Ishikawa (cell line): ENCODE results near the gene PBX1.

ENCODE experiments used
- CEBPB ChIP-seq: IDR thresholded peaks from 2 replicates; pipeline ENCODE4 v1.6.1; 2012
- CREB1 ChIP-seq: IDR thresholded peaks from 2 replicates; pipeline ENCODE4 v1.6.1; 2012; ENCODE audit warnings: low read depth
- EGR1 ChIP-seq: IDR thresholded peaks from 2 replicates; pipeline ENCODE4 v1.6.1; 2012
- EP300 ChIP-seq: IDR thresholded peaks from 2 replicates; pipeline ENCODE4 v1.6.1; 2012; ENCODE audit warnings: borderline replicate concordance
- FOXM1 ChIP-seq: IDR thresholded peaks from 2 replicates; pipeline ENCODE4 v1.6.1; 2012; ENCODE audit warnings: low read depth, borderline replicate concordance
- MAX ChIP-seq: IDR thresholded peaks from 2 replicates; pipeline ENCODE4 v1.6.1; 2012
- NFIC ChIP-seq: IDR thresholded peaks from 2 replicates; pipeline ENCODE4 v1.6.1; 2012
- RAD21 ChIP-seq: IDR thresholded peaks from 2 replicates; pipeline ENCODE4 v1.6.1; 2012; ENCODE audit warnings: low read depth
- REST ChIP-seq: IDR thresholded peaks from 2 replicates; pipeline ENCODE4 v1.6.1; 2012; ENCODE audit warnings: low read depth, mild to moderate bottlenecking
- TAF1 ChIP-seq: IDR thresholded peaks from 2 replicates; pipeline ENCODE4 v1.6.1; 2012; ENCODE audit warnings: low read depth, mild to moderate bottlenecking
- TCF12 ChIP-seq: IDR thresholded peaks from 2 replicates; pipeline ENCODE4 v1.6.1; 2012; ENCODE audit warnings: low read depth
- TEAD4 ChIP-seq: IDR thresholded peaks from 2 replicates; pipeline ENCODE4 v1.6.1; 2012
- YY1 ChIP-seq: IDR thresholded peaks from 2 replicates; pipeline ENCODE4 v1.6.1; 2012; ENCODE audit warnings: low read depth
- ZBTB7A ChIP-seq: IDR thresholded peaks from 2 replicates; pipeline ENCODE4 v1.6.1; 2012; ENCODE audit warnings: low read depth
- TF ChIP-seq, protein P1 (sequence below): IDR thresholded peaks from 2 replicates; pipeline ENCODE4 v1.6.1; 2012

Gene PBX1

GRCh38 chr1:164595212-164595611, 36.2 kb downstream of the PBX1 start:
- TF ChIP-seq CREB1 (no peak), FOXM1 (no peak), TEAD4 (no peak), ZBTB7A (no peak), EP300 (no peak)

- TF ChIP-seq CREB1 (no peak), YY1 (no peak), ZBTB7A (no peak), MAX (no peak), RAD21 (no peak), FOXM1 (no peak)
- TF ChIP-seq, protein P1, sequence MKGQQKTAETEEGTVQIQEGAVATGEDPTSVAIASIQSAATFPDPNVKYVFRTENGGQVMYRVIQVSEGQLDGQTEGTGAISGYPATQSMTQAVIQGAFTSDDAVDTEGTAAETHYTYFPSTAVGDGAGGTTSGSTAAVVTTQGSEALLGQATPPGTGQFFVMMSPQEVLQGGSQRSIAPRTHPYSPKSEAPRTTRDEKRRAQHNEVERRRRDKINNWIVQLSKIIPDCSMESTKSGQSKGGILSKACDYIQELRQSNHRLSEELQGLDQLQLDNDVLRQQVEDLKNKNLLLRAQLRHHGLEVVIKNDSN: no peak
Measured at GRCh38 chr1:164596172-164596571, 37.2 kb downstream of the PBX1 start.

DNA sequence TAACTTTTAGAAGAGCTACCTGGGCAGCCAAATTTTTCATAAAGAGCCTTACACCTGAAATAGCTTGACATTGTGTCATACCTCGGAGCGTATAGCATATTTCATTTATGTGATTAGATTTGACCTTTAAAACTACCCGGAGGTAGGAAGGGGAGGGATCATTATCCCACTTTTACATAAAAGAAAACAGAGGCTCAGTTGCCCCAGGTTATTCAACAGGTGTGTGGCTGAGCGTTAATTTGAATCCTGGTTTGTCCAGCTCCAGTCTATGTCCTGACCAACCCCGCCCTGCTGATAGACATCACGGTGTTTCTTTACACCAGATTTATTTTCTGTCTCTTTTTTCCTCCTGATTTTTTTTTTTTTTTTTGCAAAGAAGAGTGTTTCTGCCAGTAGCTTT, 39.7 kb downstream of the PBX1 start:
- TF ChIP-seq CEBPB (no peak), TCF12 (no peak), NFIC (no peak), CREB1 (no peak), RAD21 (no peak), MAX (no peak), YY1 (no peak), EGR1 (no peak), EP300 (no peak), TEAD4 (no peak), REST (no peak), TAF1 (no peak), FOXM1 (no peak)
- TF ChIP-seq, protein P1: no peak

DNA sequence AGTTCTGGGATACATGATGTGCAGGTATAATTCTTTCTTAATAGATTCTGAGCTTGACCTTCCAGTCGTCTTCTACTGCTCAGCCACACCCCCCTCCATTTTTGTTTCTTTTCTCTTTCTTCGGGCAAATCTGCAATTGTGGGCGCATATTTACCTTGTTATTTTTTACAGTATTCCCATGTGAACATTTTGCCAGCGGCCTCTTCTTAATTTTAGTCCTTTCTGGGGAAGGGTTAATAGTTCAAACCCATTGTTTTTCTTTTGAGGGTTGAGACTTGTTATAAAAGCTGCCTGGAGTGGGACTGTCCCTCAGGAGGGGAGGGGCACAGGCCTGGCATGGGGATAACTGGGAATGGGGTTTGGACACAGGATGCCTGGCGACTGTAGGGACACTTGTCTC, 40.3 kb downstream of the PBX1 start:
- TF ChIP-seq REST (no peak), EGR1 (no peak), RAD21 (no peak), FOXM1 (no peak), NFIC (no peak), CREB1 (no peak), MAX (no peak), TAF1 (no peak), TEAD4 (no peak)
- TF ChIP-seq, protein P1: no peak

GRCh38 chr1:164601399-164602100, 42.6 kb downstream of the PBX1 start:
- TF ChIP-seq NFIC (no peak), TCF12 (no peak), RAD21 (no peak)
- TF ChIP-seq, protein P1: no peak

- TF ChIP-seq TCF12 (peak; percentile 73), MAX (peak; percentile 87), ZBTB7A (no peak), CREB1 (no peak), TAF1 (0 out of 2 replicates have a peak, but pooled peaks have one; percentile 28), CEBPB (no peak), REST (no peak), TEAD4 (peak; percentile 66), YY1 (peak; percentile 44; the same call in 1 of the 2 replicates), RAD21 (peak; percentile 11; the same call in 1 of the 2 replicates), EGR1 (no peak), EP300 (peak; percentile 55; the same call in 1 of the 2 replicates), NFIC (peak; percentile 66), FOXM1 (peak; percentile 30; the same call in 1 of the 2 replicates)
- TF ChIP-seq, protein P1: peak; percentile 13; the same call in 1 of the 2 replicates
Measured at GRCh38 chr1:164602101-164602422, 43.1 kb downstream of the PBX1 start.
